Right cardiac atrium (tissue), 5 donors: ENCODE data around the gene FOXD2. TPM values are rescaled to one million over a fixed set of nuclear protein-coding genes. Genes with fewer than 3 reads are reported as not detected.
"Not testable (repeated sequence)": the region's sequence is repeated elsewhere in the genome, so short reads cannot be mapped to it uniquely, and the experiment has no call there.

Experiments used
- ATAC-seq, 2 donors: fragments of 200-7000 bp; cut with Tn5 transposase; one replicate each; pipeline versions ENCODE4 v1.8.0 to v1.9.1; 2020; ENCODE audit warnings: moderate library complexity in 2 of 2, mild to moderate bottlenecking in 1 of 2
- DNase-seq, 3 donors: peaks; one replicate each; pipeline ENCODE4 v3.0.0-alpha.2; 2020
- H3K27ac ChIP-seq: one replicate; pipeline ENCODE4 v1.5.1; 2013; ENCODE audit warnings: mild to moderate bottlenecking, low read length, control low read depth, moderate library complexity
- H3K27me3 ChIP-seq: one replicate; pipeline ENCODE4 v1.6.1; 2013; ENCODE audit not compliant: control insufficient read depth, insufficient read depth
- H3K4me1 ChIP-seq: one replicate; pipeline ENCODE4 v1.6.1; 2013; ENCODE audit warnings: low read length; ENCODE audit not compliant: control insufficient read depth, insufficient read depth
- H3K4me3 ChIP-seq: one replicate; pipeline ENCODE4 v1.5.1; 2013; ENCODE audit warnings: low read length, control low read depth
- H3K9me3 ChIP-seq: one replicate; pipeline ENCODE4 v1.6.1; 2013; ENCODE audit warnings: low read length; ENCODE audit not compliant: control insufficient read depth
- WGBS: extraction: QIAGEN DNeasy Blood & Tissue Kit; methylation state at CpG from one replicate; pipeline ENCODE4 v1.1.7; 2013; 5-methylcytosine and 5-hydroxymethylcytosine counted together
- intact Hi-C, 4 donors: fragments of 100-400 bp; cut with DNase I; formaldehyde crosslinking; loops; one replicate each; pipeline versions ENCODE4 v1.11.0 to v1.14.0; 2022 to 2023
- polyA plus RNA-seq: library from polyadenylated mRNA; stranded (reverse); fragments of 200-250 nt; gene quantifications from one replicate; pipeline ENCODE4 v1.2.3, GENCODE V29; 2013
- total RNA-seq, 4 donors: library from RNA; stranded (reverse); fragmentation: NEBNext Ultra II Directional; extraction: Animal tissue kit (Norgen Biotek cat#: 25700); gene quantifications; one replicate each; pipeline ENCODE4 v1.2.1, GENCODE V29; 2021
- donor health status: healthy with polysubstance abuse.
- donor health status: DM: no; HTN: yes; CAD: no.
- donor health status: DM: no; HTN: no; CAD: no.
- donor health status: DM: no; HTN: yes; CAD: no; lungs with severe emphysema.
- donor health status: DM: yes; HTN: yes; CAD: no.

FOXD2 gene
- total and polyA plus RNA-seq, 5 donors, result 0.05 to 0.08 (median 0.06) TPM; not detected in 2

DNA sequence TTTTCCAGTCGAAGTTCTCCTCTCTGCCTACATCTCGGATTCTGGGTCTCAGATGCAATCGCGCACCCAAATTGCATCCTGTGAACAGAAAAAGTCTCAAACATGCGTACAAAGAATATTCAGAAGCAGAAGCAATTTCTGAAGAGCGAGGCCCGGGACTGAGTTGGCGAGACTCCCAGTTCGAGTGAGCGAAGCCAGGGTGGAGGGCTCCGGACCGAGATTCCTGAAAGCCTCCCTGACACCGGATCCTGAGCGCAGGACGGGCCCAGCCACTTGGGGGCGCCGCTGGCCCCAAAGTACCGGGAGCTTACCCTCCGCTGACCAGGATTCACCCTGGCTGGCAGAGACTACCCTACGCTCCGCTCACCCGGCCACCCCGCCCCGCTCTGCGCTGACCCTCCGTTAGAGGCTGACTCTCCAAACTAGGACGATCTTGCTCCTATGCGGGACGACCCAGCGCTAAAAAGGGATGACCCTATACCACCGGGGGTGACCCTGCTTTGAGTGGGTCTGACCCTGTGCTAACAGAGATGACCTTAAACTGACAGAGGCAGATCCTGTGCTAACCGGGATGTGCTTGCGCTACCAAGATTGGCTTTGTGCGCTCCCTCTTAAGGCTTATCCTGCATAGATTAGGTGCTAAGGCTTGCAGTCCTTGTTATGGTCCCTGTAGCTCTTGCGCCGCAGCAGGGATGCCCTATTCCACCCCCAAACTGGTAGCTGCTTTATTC is 12.1 kb downstream of the FOXD2 start:
- H3K4me1 ChIP-seq, result no peaks in the 10 kb centered on the region
- no peak overlapping the region for H3K4me3 ChIP-seq
- DNase-seq, result peak; percentile 36 to 70 (median 55)
- 11% methylated on average over 36 of the region's 36 CpGs for WGBS
- intact Hi-C loops, result no loop called here
- H3K9me3 ChIP-seq, result no peaks in the 10 kb centered on the region
- no peaks in the 10 kb centered on the region for H3K27me3 ChIP-seq
- peak; percentile 53 to 54 for ATAC-seq
- H3K27ac ChIP-seq, result no peak overlapping the region

GRCh38 chr1:47450606-47451005 is 12.8 kb downstream of the FOXD2 start:
- DNase-seq, result no peak
- intact Hi-C loops, result no loop called here
- Histone ChIP-seq H3K27ac (no peak overlapping the region), H3K4me1 (no peaks in the 10 kb centered on the region), H3K9me3 (no peaks in the 10 kb centered on the region), H3K4me3 (no peak overlapping the region), H3K27me3 (no peaks in the 10 kb centered on the region)
- 72% methylated on average over 4 of the region's 4 CpGs for WGBS
- ATAC-seq, result no peak

- Histone ChIP-seq H3K9me3 (no peaks in the 10 kb centered on the region), H3K4me1 (no peaks in the 10 kb centered on the region), H3K27ac (no peak overlapping the region), H3K4me3 (no peak overlapping the region), H3K27me3 (no peaks in the 10 kb centered on the region)
- WGBS, result 85% methylated on average over 1 of the region's 1 CpG
- DNase-seq (no peak), ATAC-seq (no peak)
- intact Hi-C loops, result no loop called here
These were observed 14.6 kb downstream of the FOXD2 start for GRCh38 chr1:47452426-47452825.

- H3K9me3 ChIP-seq, H3K27ac ChIP-seq, intact Hi-C loops, H3K4me3 ChIP-seq, H3K27me3 ChIP-seq, H3K4me1 ChIP-seq, ATAC-seq, DNase-seq: not testable (repeated sequence)
- WGBS, result 83% methylated on average over 2 of the region's 2 CpGs
These were observed 16.1 kb downstream of the FOXD2 start for GRCh38 chr1:47453910-47454309.

DNA sequence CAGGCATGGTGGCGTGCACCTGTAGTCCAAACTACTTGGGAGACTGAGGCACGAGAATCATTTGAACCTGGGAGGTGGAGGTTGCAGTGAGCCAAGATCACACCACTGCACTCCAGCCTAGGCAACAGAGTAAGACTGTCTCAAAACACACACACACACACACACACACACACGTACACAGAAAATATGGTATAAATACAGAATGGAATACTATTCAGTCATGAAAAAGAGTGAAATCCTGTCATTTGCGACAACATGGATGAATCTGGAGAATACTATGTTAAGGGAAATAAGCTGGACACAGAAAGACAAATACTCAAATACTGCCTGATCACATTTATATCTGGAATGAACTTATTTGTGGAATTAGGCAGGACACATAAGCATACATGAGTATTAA is 18.4 kb downstream of the FOXD2 start:
- Histone ChIP-seq H3K27ac (no peak overlapping the region), H3K4me1 (no peaks in the 10 kb centered on the region), H3K9me3 (no peaks in the 10 kb centered on the region), H3K27me3 (peaks cover 2% of the 10 kb centered on the region), H3K4me3 (no peak overlapping the region)
- 82% methylated on average over 4 of the region's 4 CpGs for WGBS
- ATAC-seq (no peak), DNase-seq (no peak)
- intact Hi-C loops, result no loop called here

DNA sequence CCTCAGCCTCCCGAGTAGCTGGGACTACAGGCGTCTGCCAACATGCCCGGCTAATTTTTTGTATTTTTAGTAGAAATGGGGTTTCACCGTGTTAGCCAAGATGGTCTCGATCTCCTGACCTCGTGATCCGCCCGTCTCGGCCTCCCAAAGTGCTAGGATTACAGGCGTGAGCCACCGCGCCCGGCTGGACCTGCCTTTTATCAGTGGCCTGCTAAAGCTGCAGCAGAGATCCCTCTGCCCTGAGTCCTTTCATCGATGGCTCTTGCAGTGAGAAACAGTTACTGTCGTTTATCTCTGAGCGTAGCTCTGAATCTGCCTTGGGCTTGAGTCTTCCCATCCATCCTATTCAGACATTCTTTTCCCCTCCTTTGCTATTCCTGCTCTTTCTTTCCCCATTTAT is 19.7 kb downstream of the FOXD2 start:
- ATAC-seq, DNase-seq, H3K4me1 ChIP-seq, H3K9me3 ChIP-seq, H3K4me3 ChIP-seq, intact Hi-C loops, H3K27me3 ChIP-seq, H3K27ac ChIP-seq: not testable (repeated sequence)
- 77% methylated on average over 16 of the region's 16 CpGs for WGBS

DNA sequence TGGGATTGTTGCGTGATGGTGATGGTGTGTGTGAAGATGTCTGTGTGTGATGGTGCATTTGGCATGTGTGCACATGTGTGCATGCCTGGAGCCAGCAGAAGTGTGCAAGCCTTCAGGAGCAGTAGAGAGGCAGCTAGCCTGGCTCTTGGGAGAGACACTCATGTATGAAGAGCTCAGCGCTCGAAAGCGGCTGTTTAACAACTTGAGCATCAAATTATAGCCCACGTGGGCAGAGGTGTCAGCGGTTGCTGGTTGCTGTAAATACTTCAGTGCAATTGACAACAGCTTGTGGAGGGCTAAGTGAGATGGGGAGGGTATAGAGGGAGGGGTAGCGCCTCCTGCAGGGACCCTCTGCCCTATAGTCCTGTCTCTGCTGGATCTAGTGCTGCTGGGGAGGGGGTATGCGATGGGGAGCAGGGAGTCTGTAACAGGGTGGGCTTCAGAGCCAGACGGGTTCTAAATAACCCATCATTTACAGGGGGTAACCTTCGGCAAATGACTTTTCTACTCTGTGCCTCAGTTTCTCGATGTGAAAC is 21.5 kb downstream of the FOXD2 start:
- H3K9me3 ChIP-seq, result no peaks in the 10 kb centered on the region
- H3K4me3 ChIP-seq, result no peak overlapping the region
- intact Hi-C loops, result no loop called here
- H3K27me3 ChIP-seq, result peaks cover 6% of the 10 kb centered on the region
- ATAC-seq, result no peak
- WGBS, result 31% methylated on average over 11 of the region's 11 CpGs
- DNase-seq, result no peak
- H3K4me1 ChIP-seq, result no peaks in the 10 kb centered on the region
- H3K27ac ChIP-seq, result no peak overlapping the region

- no peaks in the 10 kb centered on the region for H3K9me3 ChIP-seq
- intact Hi-C loops, result no loop called here
- no peak for ATAC-seq
- no peak overlapping the region for H3K4me3 ChIP-seq
- no peak for DNase-seq
- peaks cover 6% of the 10 kb centered on the region for H3K27me3 ChIP-seq
- no peak overlapping the region for H3K27ac ChIP-seq
- H3K4me1 ChIP-seq, result no peaks in the 10 kb centered on the region
- 16% methylated on average over 5 of the region's 5 CpGs for WGBS
These were observed 22.2 kb downstream of the FOXD2 start for GRCh38 chr1:47460040-47460439.

- no peak for ATAC-seq
- no peaks in the 10 kb centered on the region for H3K9me3 ChIP-seq
- intact Hi-C loops, result no loop called here
- peaks cover 6% of the 10 kb centered on the region for H3K27me3 ChIP-seq
- no peak for DNase-seq
- no peak overlapping the region for H3K4me3 ChIP-seq
- H3K4me1 ChIP-seq, result no peaks in the 10 kb centered on the region
- no peak overlapping the region for H3K27ac ChIP-seq
These were observed 22.6 kb downstream of the FOXD2 start for GRCh38 chr1:47460456-47460855.

DNA sequence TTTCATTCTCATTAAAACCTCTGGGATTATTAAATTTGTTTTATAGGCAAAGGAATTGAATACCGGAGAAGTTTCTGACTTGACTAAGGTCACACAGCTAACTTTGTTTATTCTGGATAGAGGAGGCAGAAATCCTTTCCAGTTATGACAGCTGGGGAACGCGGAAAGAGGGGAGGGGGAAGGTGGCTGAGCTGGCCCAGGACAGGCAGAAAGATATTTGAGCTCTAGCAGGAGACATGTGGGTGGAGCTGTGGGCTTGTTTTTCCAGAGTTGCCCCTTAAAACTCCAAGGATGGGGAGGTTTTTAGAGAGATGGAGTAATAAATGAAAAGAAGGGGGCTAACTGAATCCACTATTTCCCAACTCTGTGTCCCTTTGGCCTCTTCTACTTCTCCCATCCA is 27.8 kb downstream of the FOXD2 start:
- H3K27ac ChIP-seq, result no peak overlapping the region
- peaks cover 8% of the 10 kb centered on the region for H3K27me3 ChIP-seq
- intact Hi-C loops, result no loop called here
- ATAC-seq, result no peak
- H3K4me3 ChIP-seq, result no peak overlapping the region
- no peak for DNase-seq
- H3K4me1 ChIP-seq, result no peaks in the 10 kb centered on the region
- no peaks in the 10 kb centered on the region for H3K9me3 ChIP-seq
- WGBS, result 39% methylated on average over 3 of the region's 3 CpGs

DNA sequence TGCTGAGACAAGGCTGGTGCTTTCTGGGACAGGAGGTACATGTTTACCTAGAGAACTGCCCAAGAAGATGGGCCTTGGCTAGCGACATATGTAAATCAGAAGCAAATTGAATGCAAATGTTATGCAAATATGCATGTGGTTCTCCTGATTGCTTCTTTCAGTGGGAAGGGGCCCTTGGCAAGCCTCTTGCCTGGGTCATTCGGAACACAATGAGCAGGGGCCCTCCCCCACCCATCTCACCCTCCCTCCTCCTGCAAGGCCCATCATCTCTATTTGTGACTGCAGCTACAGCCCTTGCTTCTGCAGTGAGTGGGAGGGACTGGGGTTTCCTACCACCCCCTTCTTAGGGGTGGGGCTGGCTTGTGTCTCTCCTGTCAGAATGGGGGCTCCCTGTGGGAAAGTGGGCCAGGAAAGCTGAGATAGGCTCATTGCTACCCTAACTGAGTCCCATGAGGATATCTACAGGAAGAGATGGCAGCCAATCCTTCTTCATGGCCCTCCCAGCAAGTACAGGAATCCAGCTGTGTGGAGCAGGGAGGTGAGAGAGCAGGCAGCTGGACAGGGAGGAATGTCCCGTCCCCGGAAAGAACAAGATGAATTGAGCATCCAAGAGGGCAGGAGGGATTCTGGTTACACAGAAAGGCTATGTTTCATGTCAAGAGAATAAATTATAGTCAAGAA is 31.0 kb downstream of the FOXD2 start:
- Histone ChIP-seq H3K4me1 (no peaks in the 10 kb centered on the region), H3K27me3 (peaks cover 2% of the 10 kb centered on the region), H3K27ac (no peak overlapping the region), H3K4me3 (no peak overlapping the region), H3K9me3 (no peaks in the 10 kb centered on the region)
- 51% methylated on average over 4 of the region's 4 CpGs for WGBS
- no peak for DNase-seq
- intact Hi-C loops, result no loop called here
- ATAC-seq, result no peak
